NCI-H748 treated with DMSO at 0.1 percent for 48 hours (cell line): ENCODE data around the gene LGALS7B.
"Not testable (repeated sequence)": the region's sequence is repeated elsewhere in the genome, so short reads cannot be mapped to it uniquely, and the experiment has no call there.

Source experiments
- DNase-seq: peaks from one replicate; lab custom pipeline; 2025; lab: John Stamatoyannopoulos, UW

The LGALS7B gene

DNA sequence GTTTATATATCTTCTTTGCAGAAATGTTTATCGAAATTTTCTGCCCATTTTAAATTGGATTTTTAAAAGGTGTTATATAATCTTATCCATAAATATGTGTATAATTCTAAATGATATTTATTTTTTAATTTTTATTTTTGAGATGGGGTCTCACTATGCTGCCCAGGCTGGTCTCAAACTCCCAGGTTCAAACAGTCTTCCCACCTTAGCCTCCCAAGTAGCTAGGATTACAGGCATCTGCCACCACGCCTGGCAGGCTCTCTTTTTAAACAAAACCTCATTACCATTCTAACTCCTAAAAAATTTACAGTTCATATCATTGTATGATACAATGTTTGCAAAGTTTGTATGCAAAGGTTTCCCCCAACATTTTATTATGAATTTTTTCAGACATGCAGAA is 7.2 kb downstream of the LGALS7B start:
- DNase-seq: no peak

DNA sequence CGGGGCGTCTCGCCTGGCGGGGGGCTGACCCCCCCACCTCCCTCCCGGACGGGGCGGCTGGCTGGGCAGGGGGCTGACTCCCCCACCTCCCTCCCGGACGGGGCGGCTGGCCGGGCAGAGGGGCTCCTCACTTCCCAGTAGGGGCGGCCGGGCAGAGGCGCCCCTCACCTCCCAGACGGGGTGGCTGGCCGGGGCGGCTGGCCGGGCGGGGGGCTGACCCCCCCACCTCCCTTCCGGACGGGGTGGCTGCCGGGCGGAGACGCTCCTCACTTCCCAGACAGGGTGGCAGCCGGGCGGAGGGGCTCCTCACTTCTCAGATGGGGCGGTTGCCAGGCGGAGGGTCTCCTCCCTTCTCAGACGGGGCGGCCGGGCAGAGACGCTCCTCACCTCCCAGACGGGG is 8.8 kb downstream of the LGALS7B start:
- DNase-seq: not testable (repeated sequence)

DNA sequence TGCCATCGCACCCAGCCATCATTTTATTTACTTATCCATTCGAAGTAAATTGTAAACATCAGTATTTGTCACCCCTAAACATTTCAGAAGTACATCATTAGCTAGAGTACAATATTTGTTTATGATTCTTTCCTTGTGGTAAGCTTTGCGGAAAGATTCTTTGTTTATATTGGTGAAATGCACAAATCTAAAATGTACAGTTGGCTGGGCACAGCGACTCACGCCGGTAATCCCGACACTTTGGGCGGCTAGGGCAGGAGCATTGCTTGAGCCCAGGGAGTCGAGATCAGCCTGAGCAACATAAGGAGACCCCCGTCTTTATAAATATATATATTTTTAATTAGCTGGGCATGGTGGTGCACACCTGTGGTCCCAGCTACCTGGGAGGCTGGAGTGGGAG is 10.1 kb downstream of the LGALS7B start:
- DNase-seq: no peak

GRCh38 chr19:38800577-38801347 is 11.8 kb downstream of the LGALS7B start:
- no peak for DNase-seq

GRCh38 chr19:38801359-38802095 is 12.5 kb downstream of the LGALS7B start:
- DNase-seq: no peak

DNA sequence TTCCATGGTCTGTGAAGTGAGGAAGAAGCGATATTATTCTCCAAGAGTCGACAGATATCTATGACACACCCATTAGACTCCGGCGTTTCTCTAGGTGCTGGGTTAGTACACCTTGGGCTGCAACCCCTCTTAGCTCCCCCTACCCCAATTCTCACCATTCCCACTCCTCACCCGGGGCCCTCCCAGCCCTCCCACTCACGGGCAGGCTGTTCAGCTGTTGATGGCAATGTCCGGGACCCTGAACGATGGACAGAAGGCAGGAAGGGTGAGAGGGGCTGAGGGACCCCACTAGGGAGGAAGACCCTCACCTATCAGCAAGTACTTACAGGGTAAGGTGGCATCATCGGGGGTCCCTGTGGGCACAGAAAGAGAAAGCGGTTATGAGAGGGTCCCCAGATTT is 14.5 kb downstream of the LGALS7B start:
- DNase-seq: no peak

GRCh38 chr19:38805180-38805579 is 16.2 kb downstream of the LGALS7B start:
- no peak for DNase-seq

- DNase-seq: no peak
These were observed 17.4 kb downstream of the LGALS7B start for GRCh38 chr19:38806371-38806770.

DNA sequence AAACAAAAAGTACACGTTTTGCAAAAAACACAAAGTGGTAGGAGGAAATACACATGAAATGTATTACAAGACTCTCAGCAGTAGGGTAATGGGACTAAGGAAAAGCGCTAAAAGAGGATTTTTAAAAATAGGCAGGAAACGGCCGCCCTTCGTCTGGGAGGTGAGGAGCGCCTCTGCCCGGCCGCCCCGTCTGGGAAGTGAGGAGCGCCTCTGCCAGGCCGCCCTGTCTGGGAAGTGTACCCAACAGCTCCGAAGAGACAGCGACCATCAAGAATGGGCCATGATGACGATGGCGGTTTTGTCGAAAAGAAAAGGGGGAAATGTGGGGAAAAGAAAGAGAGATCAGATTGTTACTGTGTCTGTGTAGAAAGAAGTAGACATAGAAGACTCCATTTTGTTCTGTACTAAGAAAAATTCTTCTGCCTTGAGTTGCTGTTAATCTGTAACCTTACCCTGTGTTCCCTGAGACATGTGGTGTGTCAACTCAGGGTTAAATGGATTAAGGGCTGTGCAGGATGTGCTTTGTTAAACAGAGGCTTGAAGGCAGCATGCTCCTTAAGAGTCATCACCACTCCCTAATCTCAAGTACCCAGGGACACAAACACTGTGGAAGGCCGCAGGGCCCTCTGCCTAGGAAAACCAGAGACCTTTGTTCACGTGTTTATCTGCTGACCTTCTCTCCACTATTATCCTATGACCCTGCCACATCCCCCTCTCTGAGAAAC is 18.5 kb downstream of the LGALS7B start:
- not testable (repeated sequence) for DNase-seq

DNA sequence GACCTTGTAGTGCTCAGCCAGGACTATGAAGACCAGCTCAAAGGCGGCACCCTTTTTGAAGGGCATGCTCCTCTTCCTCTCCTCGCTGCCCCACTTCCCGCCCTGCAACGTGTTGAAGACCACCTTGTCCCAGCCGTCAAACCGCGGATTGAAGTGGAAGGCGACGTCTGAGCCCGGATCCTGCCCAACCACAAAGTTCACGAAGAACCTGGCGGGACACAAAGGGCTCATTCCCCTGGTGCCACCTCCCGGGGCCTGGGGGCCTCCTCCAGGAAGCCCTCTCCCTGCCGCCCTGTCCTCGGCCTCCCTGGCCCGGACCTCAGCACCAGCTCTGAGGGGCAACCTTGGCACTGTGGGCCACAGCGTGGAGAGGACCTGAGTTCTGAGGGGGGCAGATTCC is 19.7 kb downstream of the LGALS7B start:
- no peak for DNase-seq

DNA sequence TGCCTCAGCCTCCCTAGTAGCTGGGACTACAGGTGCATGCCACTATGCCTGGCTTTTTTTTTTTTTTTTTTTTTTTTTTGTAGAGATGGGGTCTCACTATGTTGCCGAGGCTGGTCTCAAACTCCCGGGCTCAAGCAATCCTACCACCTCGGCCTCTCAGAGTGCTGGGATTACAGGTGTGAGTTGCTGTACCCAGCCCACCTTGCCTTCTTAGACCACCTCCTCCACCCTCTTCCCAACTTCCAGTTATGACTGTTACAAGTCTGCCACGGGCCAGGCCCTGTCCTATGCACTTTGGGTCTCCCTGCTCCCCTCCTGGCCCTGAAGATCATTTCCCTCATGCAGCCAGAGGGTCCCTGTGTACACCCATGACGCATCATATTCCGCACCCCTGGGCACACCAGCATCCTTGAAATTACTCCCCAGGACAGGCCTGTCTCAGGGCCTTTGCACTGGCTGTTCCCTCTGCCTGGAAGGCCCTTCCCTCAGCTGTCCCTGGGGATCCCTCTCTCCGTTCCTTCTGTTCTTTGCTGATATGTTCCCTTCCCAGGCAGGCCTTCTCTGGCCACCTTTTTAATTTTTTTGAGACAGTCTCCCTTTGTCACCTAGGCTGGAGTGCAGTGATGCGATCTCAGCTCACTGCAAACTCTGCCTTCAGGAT is 20.7 kb downstream of the LGALS7B start:
- DNase-seq: no peak

DNA sequence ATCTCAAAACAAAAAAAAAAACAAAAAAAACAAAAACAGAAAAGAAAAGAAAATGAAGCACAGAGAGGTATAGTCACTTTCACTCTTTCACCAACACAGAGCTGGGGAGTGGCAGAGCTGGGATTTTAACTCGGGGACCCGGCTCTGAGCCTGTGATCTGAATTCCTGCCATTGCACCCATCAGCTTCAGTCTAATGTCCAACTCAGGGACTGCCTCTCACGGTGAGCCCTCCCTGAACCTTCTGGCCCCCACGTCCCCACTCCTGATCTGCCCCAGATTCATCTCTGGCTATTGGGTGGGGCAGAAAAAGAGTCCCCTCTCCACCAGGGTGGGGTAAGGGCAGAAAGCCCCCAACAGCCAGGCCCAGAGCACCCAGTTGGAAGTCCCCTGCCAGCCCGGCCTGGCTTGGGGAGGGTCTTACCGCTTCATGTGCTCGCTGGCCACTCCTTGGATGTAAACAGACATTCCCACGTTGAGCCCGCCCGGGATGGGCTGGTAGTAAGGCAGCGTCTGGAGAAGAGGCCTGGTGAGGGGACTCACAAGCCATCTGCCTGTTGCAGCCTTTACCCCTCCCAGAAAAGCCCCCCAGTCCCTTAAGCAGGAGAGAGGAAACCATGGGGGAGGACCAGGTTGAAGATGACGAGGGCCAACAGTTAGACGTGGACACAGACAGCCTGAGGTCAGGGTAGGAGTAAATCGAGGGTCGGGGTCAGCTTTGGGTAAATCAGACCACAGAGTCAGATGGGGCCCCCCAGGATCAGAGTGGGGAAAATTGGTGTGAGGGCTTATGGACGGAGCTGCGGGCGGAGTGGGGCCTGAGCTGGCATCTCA is 23.2 kb downstream of the LGALS7B start:
- DNase-seq: no peak

DNA sequence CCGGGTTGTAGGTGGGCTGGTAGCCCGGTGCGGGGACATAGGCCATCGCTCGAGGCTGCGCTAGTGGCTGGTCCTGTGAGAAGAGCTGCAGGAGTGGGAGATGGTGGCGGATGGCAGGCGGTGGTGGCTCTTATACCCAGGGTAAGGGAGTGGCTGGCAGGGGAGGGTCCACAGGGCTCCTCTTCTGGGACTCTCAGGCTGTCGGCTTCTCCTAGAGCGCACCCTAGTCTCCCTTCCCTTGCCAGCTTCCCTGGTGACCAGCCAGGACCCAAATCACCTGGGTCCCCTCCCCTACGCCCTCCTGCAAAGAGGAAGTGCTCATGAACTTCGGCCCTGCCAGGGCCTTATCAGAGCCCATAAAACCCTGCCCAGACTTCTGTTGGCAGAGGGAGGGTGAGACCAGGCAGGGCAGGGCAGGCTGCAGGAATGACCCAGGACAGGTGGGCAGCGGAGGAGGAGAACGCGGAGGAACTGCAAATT is 23.9 kb downstream of the LGALS7B start, which contains the start of gene LGALS4:
LGALS4 (minus strand) TSS at position 105 of the 480 bp plus-strand sequence; CDS start at position 46, 59 bp downstream.
- DNase-seq: no peak

DNA sequence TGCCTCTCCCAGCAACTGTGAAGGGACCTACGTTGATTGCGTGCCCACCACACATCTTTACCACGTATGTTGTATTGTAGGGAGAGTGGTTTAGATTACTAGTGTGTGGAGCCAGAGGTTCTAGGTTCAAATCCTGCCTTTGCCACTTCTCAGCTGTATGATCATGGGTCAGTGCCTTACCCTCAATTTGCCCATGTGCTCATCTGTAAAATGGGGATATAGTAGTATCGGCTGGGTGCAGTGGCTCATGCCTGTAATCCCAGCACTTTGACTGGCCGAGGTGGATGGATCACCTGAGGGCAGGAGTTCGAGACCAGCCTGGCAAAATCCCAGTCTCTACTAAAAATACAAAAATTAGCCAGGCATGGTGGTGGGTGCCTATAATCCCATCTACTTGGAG is 24.3 kb downstream of the LGALS7B start:
- no peak for DNase-seq

DNA sequence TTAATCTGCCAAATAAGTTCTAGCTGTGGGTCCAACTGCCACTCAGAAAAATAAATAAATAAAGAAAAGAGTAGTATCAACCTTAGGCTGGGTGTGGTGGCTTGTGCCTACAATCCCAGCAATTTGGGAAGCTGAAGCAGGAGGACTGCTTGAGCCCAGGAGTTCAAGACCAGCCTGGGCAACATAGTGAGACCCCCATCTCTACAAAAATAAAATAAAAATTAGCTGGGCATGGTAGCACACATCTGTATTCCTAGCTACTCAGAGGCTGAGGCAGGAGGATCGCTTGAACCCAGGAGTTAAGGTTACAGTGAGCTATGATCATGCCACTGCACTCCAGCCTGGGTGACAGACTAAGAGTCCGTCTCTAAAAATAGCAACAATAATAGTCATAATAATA is 24.9 kb downstream of the LGALS7B start:
- not testable (repeated sequence) for DNase-seq

- DNase-seq: no peak
These were observed 26.3 kb downstream of the LGALS7B start for GRCh38 chr19:38815059-38816001.

GRCh38 chr19:38816131-38816750 is 27.2 kb downstream of the LGALS7B start:
- DNase-seq: no peak

DNA sequence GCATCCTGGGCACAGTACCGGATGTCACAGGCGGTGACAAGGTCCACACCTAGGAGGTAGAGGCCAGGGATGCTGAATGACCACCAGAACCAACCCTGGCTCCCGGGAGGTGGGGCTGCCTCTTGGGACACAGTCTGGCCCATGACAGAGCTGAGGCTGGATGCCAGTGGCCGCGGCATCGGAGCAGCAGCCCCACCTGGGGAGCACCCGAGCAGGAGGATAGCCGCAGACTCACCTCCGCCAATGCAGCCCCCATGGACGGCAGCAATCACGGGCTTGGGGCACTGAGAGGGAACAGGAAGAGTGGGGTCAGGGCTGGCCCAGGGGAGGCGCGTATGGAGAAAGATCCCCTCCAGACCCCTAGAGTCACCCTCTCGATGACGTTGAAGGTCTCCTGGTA is 28.1 kb downstream of the LGALS7B start:
- no peak for DNase-seq

GRCh38 chr19:38819231-38819920 is 30.4 kb downstream of the LGALS7B start:
- DNase-seq: no peak
